ENCODE data around the gene SIN3B. TPM values are rescaled to one million over a fixed set of nuclear protein-coding genes. Genes with fewer than 3 reads are reported as not detected.
A peak's percentile ranks its signal among the peaks of the same experiment; 100 is the strongest.
"Not testable (repeated sequence)": the region's sequence is repeated elsewhere in the genome, so short reads cannot be mapped to it uniquely, and the experiment has no call there.

Gene SIN3B
- total RNA-seq, 1 donor: 19.1 TPM

GRCh38 chr19:16791942-16792341, 37.3 kb upstream of the SIN3B start:
- no peak for DNase-seq (ENCODE audit: low read depth)
- no peak for TF ChIP-seq CTCF (IDR thresholded peaks at IDR 0.05; ENCODE audit: insufficient read depth, low read length)
- no peak overlapping the region for H3K4me3 ChIP-seq (ENCODE audit: low read depth, low read length)

GRCh38 chr19:16794456-16795441, 34.4 kb upstream of the SIN3B start:
- no peak for TF ChIP-seq CTCF (IDR thresholded peaks at IDR 0.05; ENCODE audit: insufficient read depth, low read length)
- no peak for DNase-seq (ENCODE audit: low read depth)
- H3K4me3 ChIP-seq (ENCODE audit: low read depth, low read length): no peak overlapping the region

- no peak overlapping the region for H3K4me3 ChIP-seq (ENCODE audit: low read depth, low read length)
- DNase-seq (ENCODE audit: low read depth): no peak
- no peak for TF ChIP-seq CTCF (IDR thresholded peaks at IDR 0.05; ENCODE audit: insufficient read depth, low read length)
Observed at GRCh38 chr19:16795731-16796130, 33.5 kb upstream of the SIN3B start.

GRCh38 chr19:16797876-16798275, 31.3 kb upstream of the SIN3B start:
- H3K4me3 ChIP-seq (ENCODE audit: low read depth, low read length): no peak overlapping the region
- DNase-seq (ENCODE audit: low read depth): no peak
- no peak for TF ChIP-seq CTCF (IDR thresholded peaks at IDR 0.05; ENCODE audit: insufficient read depth, low read length)

- DNase-seq (ENCODE audit: low read depth): not testable (repeated sequence)
Observed at GRCh38 chr19:16798326-16798725, 30.9 kb upstream of the SIN3B start.

GRCh38 chr19:16799740-16800139, 29.5 kb upstream of the SIN3B start:
- TF ChIP-seq CTCF (IDR thresholded peaks at IDR 0.05; ENCODE audit: insufficient read depth, low read length): no peak
- no peak overlapping the region for H3K4me3 ChIP-seq (ENCODE audit: low read depth, low read length)
- DNase-seq (ENCODE audit: low read depth): no peak

More at GRCh38 chr19:16798326-16798725, 30.9 kb upstream of the SIN3B start:
- H3K4me3 ChIP-seq (ENCODE audit: low read depth, low read length): not testable (repeated sequence)

- DNase-seq (ENCODE audit: low read depth): peak; percentile 61
- H3K4me3 ChIP-seq (ENCODE audit: low read depth, low read length): no peak overlapping the region
- no peak for TF ChIP-seq CTCF (IDR thresholded peaks at IDR 0.05; ENCODE audit: insufficient read depth, low read length)
Observed at GRCh38 chr19:16801600-16802013, 27.6 kb upstream of the SIN3B start.
